Skeletal muscle satellite cell (primary cell): ENCODE measurements around the gene ATP1A4.

Experiments used
- H3K27me3 ChIP-seq: 2 replicates; pipeline ENCODE4 v1.7.0; 2013; ENCODE audit warnings: low read length; ENCODE audit not compliant: control insufficient read depth, insufficient read depth
- H3K36me3 ChIP-seq: 2 replicates; pipeline ENCODE4 v1.7.0; 2013; ENCODE audit warnings: mild to moderate bottlenecking, control low read depth, low read length; ENCODE audit not compliant: insufficient read depth
- H3K4me1 ChIP-seq: 2 replicates; pipeline ENCODE4 v1.7.0; 2013; ENCODE audit warnings: low read length; ENCODE audit not compliant: control insufficient read depth, insufficient read depth
- H3K4me2 ChIP-seq: 2 replicates; pipeline ENCODE4 v1.7.0; 2013; ENCODE audit warnings: mild to moderate bottlenecking, low read length
- H3K4me3 ChIP-seq: 2 replicates; pipeline ENCODE4 v1.7.0; 2013; ENCODE audit warnings: low read length
- H3K9ac ChIP-seq: 2 replicates; pipeline ENCODE4 v1.7.0; 2013; ENCODE audit warnings: mild to moderate bottlenecking, low read depth, low read length, moderate library complexity
- H3K9me3 ChIP-seq: replicated peaks from 2 replicates; pipeline ENCODE4 v1.7.0; 2013; ENCODE audit warnings: mild to moderate bottlenecking, control low read depth, low read length

The ATP1A4 gene

GRCh38 chr1:160149716-160150115 is 1.7 kb upstream of the ATP1A4 start:
- Histone ChIP-seq H3K4me2 (no peak overlapping the region), H3K4me1 (peaks cover 8% of the 10 kb centered on the region), H3K36me3 (no peaks in the 10 kb centered on the region), H3K4me3 (no peak overlapping the region), H3K9ac (no peak overlapping the region), H3K27me3 (peaks cover 4% of the 10 kb centered on the region), H3K9me3 (no peaks in the 10 kb centered on the region)

GRCh38 chr1:160154790-160155189 is 3.4 kb downstream of the ATP1A4 start:
- Histone ChIP-seq H3K9me3 (no peaks in the 10 kb centered on the region), H3K4me3 (no peak overlapping the region), H3K9ac (no peak overlapping the region), H3K27me3 (peaks cover 12% of the 10 kb centered on the region), H3K36me3 (no peaks in the 10 kb centered on the region), H3K4me1 (peaks cover 4% of the 10 kb centered on the region), H3K4me2 (no peak overlapping the region)

GRCh38 chr1:160156361-160156760 is 5.0 kb downstream of the ATP1A4 start:
- Histone ChIP-seq H3K9ac (no peak overlapping the region), H3K36me3 (no peaks in the 10 kb centered on the region), H3K4me2 (no peak overlapping the region), H3K4me3 (no peak overlapping the region), H3K4me1 (peaks cover 5% of the 10 kb centered on the region), H3K9me3 (no peaks in the 10 kb centered on the region), H3K27me3 (peaks cover 12% of the 10 kb centered on the region)

GRCh38 chr1:160157174-160157573 is 5.8 kb downstream of the ATP1A4 start:
- Histone ChIP-seq H3K27me3 (peaks cover 12% of the 10 kb centered on the region), H3K4me3 (no peak overlapping the region), H3K4me1 (peaks cover 5% of the 10 kb centered on the region), H3K4me2 (no peak overlapping the region), H3K36me3 (no peaks in the 10 kb centered on the region), H3K9ac (no peak overlapping the region), H3K9me3 (no peaks in the 10 kb centered on the region)

- Histone ChIP-seq H3K27me3 (peaks cover 12% of the 10 kb centered on the region), H3K4me1 (peaks cover 5% of the 10 kb centered on the region), H3K4me3 (no peak overlapping the region), H3K4me2 (no peak overlapping the region), H3K36me3 (no peaks in the 10 kb centered on the region), H3K9me3 (no peaks in the 10 kb centered on the region), H3K9ac (no peak overlapping the region)
Measured at GRCh38 chr1:160158031-160158430, 6.6 kb downstream of the ATP1A4 start.

DNA sequence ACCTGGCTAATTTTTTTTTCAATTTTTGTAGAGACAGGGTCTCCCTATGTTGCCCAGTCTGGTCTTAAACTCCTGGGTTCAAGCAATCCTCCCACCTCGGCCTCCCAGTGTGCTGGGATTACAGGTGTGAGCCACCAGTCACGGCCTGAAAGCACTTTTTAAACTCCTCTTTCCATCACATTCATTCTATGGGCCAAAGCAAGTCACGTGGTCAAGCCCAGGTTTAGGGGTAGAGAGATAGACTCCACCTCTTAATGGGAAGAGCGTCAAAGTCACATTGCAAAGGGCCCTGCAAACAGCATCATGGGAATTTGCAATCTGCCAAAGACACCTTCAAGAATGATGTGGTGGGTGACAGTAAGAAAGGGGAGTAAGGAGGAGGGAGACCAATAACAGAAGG is 7.1 kb downstream of the ATP1A4 start:
- no peaks in the 10 kb centered on the region for H3K9me3 ChIP-seq
- no peak overlapping the region for H3K9ac ChIP-seq
- H3K27me3 ChIP-seq = peaks cover 12% of the 10 kb centered on the region
- H3K4me2 ChIP-seq = no peak overlapping the region
- no peaks in the 10 kb centered on the region for H3K36me3 ChIP-seq
- no peak overlapping the region for H3K4me3 ChIP-seq
- H3K4me1 ChIP-seq = peaks cover 5% of the 10 kb centered on the region

DNA sequence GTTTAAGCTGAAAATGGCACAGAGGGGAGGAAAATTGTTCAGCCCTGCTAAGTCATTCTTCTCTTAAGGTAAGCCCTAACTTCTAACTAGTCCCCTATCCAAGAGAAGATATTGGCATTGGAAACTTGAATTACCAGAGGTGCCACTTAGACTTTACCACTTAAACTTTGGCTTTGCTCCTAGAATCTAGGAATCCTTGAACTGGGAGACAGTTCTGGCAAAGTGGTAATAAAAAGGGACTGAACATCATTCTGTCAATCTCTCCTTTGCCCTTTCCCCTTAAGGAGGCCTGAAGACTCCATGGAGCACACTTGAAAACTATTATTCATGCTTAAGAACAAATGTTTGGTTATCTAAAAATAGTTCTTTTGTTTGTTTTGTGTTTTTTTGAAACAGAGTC is 8.4 kb downstream of the ATP1A4 start:
- peaks cover 13% of the 10 kb centered on the region for H3K27me3 ChIP-seq
- peaks cover 5% of the 10 kb centered on the region for H3K4me1 ChIP-seq
- H3K9me3 ChIP-seq = no peaks in the 10 kb centered on the region
- no peak overlapping the region for H3K9ac ChIP-seq
- no peaks in the 10 kb centered on the region for H3K36me3 ChIP-seq
- no peak overlapping the region for H3K4me3 ChIP-seq
- H3K4me2 ChIP-seq = no peak overlapping the region

DNA sequence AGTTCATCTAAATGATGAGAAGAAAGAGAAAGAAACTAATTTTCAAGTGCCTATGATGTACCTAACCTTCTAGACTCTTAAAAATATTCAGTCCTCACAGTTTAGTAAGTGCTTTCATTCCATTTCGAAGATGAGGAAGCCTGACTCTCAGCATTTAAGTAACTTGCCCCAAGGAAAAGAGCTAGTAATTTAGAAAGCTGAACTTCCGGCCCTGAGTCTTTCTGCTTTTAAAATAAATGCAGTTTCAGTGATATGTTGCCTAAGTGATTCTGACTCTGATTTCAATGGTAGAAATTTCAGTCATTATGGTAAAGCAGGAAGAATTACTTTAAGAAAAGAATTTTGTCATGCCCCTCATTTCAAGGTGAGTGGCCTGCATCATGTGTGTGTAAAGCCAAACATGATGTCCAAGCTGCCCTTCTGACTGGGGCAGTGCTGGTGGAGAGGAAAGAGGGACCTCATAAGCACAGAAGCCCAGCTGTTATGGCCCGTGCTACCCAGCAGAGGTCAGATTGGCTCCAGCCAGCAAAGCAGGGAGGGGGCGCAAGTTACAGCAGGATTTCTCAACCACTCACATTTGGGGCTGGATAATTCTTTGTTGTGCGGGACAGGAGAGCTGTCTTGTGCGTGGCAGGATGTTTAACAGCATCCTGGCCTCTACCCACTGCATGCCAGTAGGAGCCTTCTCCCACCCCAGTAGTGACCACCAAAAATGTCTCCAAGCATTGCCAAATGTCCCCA is 10.7 kb downstream of the ATP1A4 start:
- Histone ChIP-seq H3K4me2 (no peak overlapping the region), H3K4me3 (no peak overlapping the region), H3K4me1 (peaks cover 6% of the 10 kb centered on the region), H3K9ac (no peak overlapping the region), H3K9me3 (no peaks in the 10 kb centered on the region), H3K36me3 (no peaks in the 10 kb centered on the region), H3K27me3 (peaks cover 20% of the 10 kb centered on the region)

GRCh38 chr1:160162931-160163330 is 11.5 kb downstream of the ATP1A4 start:
- Histone ChIP-seq H3K9ac (no peak overlapping the region), H3K4me1 (peaks cover 9% of the 10 kb centered on the region), H3K27me3 (peaks cover 21% of the 10 kb centered on the region), H3K4me2 (no peak overlapping the region), H3K4me3 (no peak overlapping the region), H3K36me3 (no peaks in the 10 kb centered on the region), H3K9me3 (no peaks in the 10 kb centered on the region)

- no peak overlapping the region for H3K4me2 ChIP-seq
- peaks cover 21% of the 10 kb centered on the region for H3K27me3 ChIP-seq
- H3K9me3 ChIP-seq = no peaks in the 10 kb centered on the region
- H3K9ac ChIP-seq = no peak overlapping the region
- peaks cover 9% of the 10 kb centered on the region for H3K4me1 ChIP-seq
- no peaks in the 10 kb centered on the region for H3K36me3 ChIP-seq
- no peak overlapping the region for H3K4me3 ChIP-seq
Measured at GRCh38 chr1:160163615-160164014, 12.2 kb downstream of the ATP1A4 start.

DNA sequence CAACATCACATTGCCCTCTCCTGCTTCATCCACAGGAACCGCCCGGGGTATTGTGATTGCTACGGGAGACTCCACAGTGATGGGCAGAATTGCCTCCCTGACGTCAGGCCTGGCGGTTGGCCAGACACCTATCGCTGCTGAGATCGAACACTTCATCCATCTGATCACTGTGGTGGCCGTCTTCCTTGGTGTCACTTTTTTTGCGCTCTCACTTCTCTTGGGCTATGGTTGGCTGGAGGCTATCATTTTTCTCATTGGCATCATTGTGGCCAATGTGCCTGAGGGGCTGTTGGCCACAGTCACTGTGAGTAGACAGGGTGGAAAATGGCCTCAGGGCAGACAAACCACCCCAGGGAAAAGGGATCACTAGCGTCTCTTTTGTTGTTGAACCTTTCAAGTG is 12.7 kb downstream of the ATP1A4 start:
- Histone ChIP-seq H3K27me3 (peaks cover 21% of the 10 kb centered on the region), H3K4me3 (no peak overlapping the region), H3K36me3 (no peaks in the 10 kb centered on the region), H3K4me1 (peaks cover 9% of the 10 kb centered on the region), H3K9me3 (no peaks in the 10 kb centered on the region), H3K4me2 (no peak overlapping the region), H3K9ac (no peak overlapping the region)

GRCh38 chr1:160166166-160166868 is 14.9 kb downstream of the ATP1A4 start:
- H3K4me2 ChIP-seq = no peak overlapping the region
- peaks cover 24% of the 10 kb centered on the region for H3K27me3 ChIP-seq
- H3K9ac ChIP-seq = no peak overlapping the region
- no peaks in the 10 kb centered on the region for H3K9me3 ChIP-seq
- no peaks in the 10 kb centered on the region for H3K36me3 ChIP-seq
- no peak overlapping the region for H3K4me3 ChIP-seq
- H3K4me1 ChIP-seq = peaks cover 7% of the 10 kb centered on the region
